GM10847 (cell line): Measurements from ENCODE around the gene UTY.

ENCODE experiments used
- POLR2A ChIP-seq: IDR thresholded peaks from 2 replicates; pipeline ENCODE4 v1.6.1; 2011; ENCODE audit not compliant: insufficient read length; ENCODE audit errors: extremely low read depth

The UTY gene

GRCh38 chrY:13435206-13435967, 44.4 kb downstream of the UTY start:
- TF ChIP-seq POLR2A: no peak

DNA sequence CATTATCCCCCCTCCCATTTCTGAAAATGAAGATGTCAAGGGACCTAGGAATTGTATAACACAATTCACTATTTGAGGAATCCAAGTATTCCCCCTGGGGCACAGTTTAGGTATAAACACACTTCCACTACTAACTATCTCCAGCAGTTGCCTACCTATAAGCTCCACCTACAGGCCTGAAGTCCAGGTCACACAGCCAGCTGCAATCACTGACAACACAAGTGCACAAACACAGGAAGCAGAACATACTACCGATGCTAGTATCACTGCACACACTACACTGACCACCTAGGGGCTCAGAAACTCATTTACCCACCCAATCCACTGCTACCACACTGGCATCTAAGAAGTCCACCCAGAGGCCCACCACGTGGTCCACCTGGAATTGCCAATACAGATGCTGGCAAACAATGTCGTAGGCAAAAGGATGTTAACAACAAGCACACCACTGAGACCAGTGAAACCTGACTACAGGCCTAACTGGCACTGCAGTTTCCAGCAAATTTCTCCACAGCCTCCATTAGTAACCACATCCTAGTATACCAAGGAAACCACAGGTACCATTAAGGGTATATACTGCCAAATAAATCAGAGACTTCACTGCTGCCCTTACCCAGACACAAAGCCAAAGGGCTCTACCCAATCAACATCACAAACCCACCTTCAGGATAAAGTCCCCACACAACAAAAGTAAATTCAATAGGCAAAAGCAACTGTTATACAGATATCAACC, 47.4 kb downstream of the UTY start:
- TF ChIP-seq POLR2A: no peak

DNA sequence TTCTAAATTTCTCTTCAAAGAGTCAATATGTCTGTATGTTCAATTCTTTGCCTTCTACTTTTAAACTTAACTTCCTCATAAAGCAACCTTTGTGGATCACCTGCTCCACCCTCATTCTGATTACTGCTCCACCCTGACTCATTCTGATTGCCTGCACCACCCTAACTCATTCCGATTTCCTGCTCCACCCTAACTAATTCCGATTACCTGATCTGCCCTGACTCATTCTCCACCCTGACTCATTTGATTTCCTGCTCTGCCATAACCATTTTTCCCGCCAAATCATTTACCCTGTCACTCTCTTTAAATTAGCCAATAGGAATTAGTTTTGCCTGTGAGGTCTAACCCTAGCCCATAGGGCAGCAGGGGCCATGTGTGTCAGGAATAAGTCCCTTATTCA, 50.3 kb downstream of the UTY start:
- TF ChIP-seq POLR2A: no peak

GRCh38 chrY:13423281-13423732, 56.5 kb downstream of the UTY start:
- TF ChIP-seq POLR2A: no peak

GRCh38 chrY:13416869-13417661, 62.8 kb downstream of the UTY start:
- TF ChIP-seq POLR2A: no peak

DNA sequence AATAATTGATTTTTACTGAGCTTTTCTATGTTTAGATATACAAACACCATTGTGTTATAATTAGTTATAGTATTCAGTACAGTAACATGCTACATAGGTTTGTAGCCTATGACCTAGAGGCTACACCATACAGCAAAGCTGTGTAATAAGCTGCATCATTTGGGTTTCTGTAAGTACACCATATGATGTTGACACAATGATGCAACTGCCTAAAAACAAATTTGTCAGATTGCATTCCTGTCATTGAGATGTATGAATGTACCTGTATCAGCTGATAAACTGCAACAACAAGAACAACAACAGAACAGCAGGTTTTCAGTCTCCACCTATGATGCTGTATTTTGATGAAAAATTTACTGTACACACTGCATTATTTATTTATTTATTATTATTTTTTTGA, 64.3 kb downstream of the UTY start:
- TF ChIP-seq POLR2A: no peak

DNA sequence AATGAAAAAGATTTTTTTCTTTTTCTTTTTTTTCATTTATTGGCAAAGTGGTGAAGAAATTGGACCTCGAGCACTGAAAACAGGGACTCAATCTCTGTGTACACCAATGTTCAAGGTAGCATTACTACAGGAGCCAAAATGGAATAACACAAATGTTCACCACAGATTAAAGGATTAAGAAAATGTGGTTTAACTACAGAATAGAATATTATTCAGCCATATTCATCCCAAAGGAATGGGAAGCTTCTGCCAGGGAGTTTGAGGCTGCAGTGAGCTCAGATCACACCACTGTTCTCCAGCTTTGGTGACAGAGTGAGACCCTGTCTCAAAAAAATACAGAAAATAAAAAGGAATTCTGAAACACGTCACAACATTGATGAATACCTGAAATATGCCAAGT, 81.0 kb downstream of the UTY start:
- TF ChIP-seq POLR2A: no peak

GRCh38 chrY:13381110-13381683, 98.6 kb downstream of the UTY start:
- no peak for TF ChIP-seq POLR2A

DNA sequence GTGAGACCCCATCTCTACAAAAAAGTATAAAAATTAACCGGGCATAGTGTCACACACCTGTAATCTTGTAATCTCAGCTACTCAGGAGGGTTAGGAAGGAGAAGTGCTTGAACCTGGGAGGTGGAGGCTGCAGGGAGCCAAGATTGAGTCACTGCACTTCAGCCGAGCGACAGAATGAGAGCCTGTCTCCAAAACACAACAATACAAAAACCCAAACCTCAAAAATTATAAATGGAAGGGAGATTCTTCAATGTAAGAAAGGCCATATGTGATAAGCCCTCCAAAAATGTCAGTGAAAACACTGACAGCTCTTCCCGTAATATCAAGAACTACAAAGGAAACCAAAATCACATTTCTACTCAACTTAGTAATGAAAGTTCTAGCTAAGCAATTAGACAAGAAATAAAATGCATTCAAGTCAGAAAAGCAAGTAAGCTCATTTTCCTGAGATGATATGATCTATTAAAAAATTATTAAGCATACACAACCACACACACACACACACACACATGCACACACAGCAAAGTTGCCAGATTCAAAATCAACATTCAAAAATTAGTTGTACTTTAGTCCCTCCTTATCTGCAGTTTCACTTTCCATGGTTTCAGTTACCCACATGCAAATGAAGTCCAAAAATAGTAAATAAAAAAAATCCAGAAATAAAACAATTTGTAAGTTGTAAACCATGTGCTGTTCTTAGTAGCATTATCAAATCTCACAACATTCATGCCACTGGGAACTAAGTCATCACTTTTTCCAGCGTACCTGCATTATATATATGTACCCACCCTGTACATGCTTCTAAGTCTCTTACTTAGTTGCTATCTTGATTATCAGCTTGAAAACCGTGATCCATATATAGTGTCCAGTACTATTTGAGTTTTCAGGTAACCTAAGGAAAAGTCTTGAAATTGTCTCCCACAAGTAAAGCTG, 108.7 kb downstream of the UTY start:
- no peak for TF ChIP-seq POLR2A

DNA sequence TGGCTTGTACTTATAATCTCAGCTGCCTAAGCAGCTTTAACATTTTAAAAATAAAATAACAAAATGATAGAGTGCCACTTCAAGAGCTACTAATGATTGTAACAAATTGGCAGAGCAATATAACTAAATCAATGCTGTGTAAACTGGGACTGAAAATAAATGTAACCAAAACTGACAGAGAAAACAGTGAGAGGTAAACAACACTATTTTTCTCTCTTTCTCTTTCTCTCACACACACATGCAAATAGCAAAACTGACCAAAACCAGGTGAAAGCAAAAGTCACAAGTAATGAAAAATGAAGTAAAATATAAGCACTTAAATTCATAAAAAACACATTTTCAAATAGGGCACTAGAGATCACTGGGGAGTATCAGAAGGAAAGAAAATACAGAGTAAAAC, 109.6 kb downstream of the UTY start:
- no peak for TF ChIP-seq POLR2A

GRCh38 chrY:13368513-13368845, 111.4 kb downstream of the UTY start:
- TF ChIP-seq POLR2A: no peak

DNA sequence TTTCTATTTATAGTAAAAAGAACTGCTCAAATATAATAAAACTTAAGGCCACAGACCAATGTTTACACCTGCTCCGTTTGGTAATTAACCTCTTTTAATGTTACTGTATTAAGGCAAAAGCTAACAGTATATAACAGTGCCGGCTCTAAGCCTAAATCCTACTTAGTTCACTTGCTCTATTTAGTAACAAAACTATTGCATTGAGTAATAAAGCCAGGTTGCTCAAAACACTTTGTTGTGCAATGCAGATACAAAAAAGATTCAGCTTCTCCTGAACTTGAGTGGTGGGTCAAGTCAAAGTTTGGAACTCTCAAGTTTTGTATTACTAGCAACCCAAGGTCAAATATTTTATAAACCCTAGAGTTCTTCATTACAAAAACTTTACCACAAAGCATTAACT, 116.2 kb downstream of the UTY start:
- no peak for TF ChIP-seq POLR2A

DNA sequence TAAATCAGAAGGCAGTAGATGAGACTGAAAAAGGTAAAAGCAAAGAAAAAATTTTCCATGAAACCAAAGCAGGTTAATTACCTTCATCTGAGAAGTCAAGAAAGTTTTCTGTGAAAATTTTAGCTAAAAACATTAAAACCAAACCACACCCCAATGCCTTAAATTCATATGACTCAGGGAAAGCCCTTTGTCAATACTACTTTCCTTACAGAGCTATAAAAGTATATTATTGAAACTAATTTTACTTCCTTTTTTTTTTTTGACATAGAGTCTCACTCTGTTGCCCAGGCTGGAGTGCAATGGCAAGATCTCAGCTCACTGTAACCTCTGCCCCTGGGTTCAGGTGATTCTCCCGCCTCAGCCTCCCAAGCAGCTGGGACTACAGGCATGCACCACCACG, 117.2 kb downstream of the UTY start:
- TF ChIP-seq POLR2A: no peak

GRCh38 chrY:13361656-13362636, 117.9 kb downstream of the UTY start:
- no peak for TF ChIP-seq POLR2A

DNA sequence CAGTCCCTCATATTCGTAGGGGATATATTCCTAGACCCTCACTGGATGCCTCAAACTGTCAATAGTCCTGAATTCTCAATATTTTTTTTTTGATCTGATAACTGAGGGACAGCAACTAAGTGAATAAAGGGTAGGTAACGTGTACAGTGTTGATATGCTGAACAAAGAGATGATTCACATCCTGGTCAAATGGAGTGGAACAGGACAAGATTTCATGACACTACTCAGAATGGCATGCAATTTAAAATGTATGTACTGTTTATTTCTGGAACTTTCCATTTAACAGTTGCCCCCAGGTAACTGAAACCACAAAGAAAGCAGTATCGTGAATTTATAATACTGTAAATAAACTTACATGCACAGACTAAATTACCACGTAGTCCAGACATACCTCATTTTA, 128.4 kb downstream of the UTY start:
- TF ChIP-seq POLR2A: no peak
